Ramos (cell line): ENCODE results near the gene ARHGAP32.

ENCODE experiments used
- in situ Hi-C: fragments of 300-500 bp; cut with MboI; formaldehyde crosslinking; loops from one replicate; pipeline ENCODE4 v1.14.3; 2022; ENCODE audit warnings: low sequenced_read_pairs; ENCODE audit not compliant: unreplicated experiment

ARHGAP32 gene

DNA sequence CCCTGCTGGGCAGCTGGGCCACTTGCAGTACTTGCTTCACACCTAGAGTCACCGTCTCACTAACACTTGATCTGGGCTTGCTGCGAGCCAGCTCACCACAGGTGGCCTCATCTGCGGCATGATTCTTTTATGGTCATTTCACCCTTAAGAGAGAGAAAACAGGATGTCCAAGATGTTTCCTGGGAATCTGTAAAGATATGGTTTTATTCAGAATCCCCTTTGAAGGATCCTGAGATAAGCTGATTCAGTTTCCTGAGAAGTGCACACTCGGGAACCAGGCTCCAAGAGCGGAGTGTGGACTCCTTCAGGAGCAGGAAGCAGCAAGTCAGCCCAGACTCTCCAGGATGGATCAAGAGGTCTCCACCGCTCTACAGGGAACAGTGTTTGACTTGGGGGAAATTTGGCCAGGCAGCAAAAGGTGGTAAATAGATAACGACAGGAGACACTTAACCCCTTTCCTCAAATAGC, 227.6 kb downstream of the ARHGAP32 start:
- in situ Hi-C loops, result no loop called here

DNA sequence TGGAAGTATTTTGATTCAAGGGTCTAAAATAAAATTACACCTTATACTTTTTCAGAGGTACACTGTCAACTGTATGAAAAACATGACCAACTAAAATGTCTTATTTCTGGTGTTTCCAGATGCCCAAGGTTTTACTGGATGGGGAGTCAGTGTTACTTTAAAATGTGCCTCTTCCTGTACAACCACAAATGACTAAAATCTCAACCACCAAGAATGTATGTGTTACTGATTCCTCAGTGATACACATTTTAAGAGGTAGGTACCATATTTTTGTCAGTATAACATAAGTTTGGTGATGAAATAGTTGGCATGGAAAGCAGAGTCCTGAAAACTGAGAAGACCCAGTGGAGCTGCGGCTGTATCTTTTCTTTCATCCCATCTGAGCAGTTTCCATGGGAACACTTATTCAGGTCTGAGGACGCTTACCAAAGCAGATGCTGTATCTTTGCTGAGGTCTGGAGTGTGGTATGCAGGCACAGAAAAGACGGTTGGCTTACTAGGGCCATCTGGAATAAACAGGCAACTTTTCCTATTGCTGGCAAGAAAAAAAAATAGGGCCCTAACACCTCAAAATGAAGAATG, 228.3 kb downstream of the ARHGAP32 start:
- in situ Hi-C loops, result no loop called here

DNA sequence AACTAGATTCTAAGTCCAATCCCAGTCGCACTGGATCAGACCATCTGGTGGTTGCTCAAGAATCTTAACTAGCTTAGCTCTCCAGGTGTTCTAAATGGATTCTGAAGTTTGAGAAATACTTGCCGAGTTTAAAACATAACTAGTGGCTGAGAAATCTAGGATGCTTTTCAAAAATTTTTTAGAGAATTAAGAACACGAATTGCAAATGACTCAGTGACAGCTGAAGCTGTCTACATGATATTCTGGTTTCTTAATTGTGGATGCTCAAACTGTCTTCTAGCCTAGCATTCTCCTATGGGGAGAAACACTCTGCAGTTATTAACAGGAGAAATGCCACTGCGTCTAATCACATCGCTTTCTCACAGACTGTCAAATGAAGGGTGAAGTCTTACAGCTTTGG, 229.2 kb downstream of the ARHGAP32 start:
- in situ Hi-C loops, result no loop called here

DNA sequence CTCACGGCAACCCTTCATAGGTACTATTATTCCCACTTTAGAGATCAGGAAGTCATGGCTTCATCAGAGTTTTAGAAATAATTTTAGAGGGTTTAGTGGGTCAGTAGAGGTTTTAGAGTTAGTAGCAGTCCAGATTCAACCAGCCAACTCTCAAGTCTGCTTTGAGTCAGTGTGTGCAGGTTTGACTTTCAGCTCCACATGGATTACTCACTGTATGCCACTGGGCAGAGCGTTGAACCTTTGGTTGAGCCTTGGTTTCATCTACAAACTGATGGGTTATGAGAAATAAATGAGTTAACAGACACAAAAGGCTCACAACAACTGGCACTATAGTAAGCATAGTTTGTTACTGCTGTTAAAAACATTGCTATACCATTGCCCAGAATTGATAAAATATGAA, 230.5 kb downstream of the ARHGAP32 start:
- in situ Hi-C loops, result no loop called here

DNA sequence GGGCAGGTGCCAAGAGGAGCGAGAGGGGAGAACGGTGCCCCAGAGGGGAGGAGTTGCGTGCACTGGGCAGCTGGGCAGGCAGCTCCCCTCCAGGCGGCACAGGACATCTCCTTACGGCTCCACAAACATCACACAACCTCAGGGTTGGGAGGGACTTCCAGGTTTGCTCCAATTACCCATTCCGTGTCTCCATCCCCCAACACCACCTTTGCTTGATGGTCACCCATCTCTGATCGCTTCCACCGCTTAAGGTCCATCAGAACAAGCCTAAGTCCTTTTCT, 235.0 kb downstream of the ARHGAP32 start:
- in situ Hi-C loops, result no loop called here

DNA sequence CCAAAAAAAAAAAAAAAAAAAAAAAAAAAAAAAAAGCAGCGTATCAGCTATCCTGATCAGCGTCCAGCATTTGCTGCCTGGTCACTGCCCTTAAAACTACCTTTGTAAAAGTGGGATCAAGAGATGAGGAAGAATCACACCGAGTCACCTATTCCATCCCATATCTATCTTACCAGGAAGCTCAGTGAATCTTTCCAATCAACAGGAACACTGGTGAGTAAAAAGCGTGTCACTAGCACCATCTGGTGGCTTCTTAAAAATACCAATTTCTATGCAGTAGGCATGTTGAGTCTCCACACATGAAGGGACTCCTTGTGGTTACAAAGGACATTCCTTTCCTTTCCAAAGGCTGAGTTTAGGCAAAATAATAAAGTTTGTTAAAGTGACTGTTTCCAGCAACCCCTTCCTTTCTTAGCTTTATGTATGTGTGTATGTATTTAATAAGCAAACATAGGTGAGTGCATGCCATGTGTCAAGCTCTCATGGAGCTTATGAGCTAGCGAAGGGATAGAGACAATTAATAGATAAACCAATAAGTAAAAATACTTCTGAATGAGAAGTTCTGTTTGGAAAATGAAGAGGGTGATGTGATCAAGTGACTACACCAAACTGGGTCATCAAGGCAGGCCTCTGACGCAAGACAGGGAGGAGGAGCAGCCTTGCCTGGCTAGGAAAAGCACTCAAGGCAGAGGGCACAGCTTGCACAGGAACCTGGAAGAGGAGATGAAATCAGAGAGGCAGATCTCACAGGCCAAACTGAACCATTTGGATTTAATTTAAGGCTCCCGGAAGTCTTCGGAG, 235.5 kb downstream of the ARHGAP32 start:
- in situ Hi-C loops, result no loop called here

DNA sequence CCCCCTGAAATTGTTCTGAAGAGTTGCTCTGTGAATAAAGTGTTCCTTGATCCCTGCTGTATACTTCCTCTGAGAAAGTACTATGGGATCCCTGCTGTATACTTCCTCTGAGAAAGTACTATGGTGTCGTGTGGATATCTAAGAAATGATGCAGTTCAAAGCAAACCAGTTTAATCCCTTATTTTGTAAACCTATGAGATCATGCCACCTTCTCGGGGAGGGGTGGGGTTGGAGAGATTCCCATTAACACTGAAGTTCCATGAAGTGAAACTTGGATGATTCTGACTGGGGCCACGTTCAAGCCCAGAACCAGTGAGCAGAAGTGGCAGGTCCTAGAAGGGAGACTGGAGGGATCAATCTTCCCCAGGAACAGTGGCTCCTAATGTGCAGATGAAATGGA, 236.5 kb downstream of the ARHGAP32 start:
- in situ Hi-C loops, result no loop called here

DNA sequence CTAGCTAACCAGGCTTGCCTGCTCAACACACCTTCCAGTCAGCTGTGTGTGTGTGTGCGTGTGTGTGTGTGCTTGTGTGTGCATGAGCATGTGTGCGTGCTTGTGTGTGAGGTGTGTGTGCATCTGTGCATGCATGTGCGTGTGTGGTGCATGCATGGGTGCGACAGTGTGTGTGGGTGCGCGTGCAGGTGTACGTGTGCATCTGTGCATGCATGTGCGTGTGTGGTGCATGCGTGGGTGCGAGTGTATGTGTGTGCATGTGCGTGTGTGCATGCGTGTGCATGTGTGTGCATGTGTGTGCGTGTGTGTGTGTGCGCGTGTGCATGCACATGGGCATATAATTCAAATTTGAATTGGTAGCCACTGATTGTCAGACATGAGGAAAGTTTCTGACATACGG, 239.0 kb downstream of the ARHGAP32 start:
- in situ Hi-C loops, result loop anchor here (5.0 kb wide), 1 partner anchor 71 kb away; no protein-coding TSS in a partner anchor

DNA sequence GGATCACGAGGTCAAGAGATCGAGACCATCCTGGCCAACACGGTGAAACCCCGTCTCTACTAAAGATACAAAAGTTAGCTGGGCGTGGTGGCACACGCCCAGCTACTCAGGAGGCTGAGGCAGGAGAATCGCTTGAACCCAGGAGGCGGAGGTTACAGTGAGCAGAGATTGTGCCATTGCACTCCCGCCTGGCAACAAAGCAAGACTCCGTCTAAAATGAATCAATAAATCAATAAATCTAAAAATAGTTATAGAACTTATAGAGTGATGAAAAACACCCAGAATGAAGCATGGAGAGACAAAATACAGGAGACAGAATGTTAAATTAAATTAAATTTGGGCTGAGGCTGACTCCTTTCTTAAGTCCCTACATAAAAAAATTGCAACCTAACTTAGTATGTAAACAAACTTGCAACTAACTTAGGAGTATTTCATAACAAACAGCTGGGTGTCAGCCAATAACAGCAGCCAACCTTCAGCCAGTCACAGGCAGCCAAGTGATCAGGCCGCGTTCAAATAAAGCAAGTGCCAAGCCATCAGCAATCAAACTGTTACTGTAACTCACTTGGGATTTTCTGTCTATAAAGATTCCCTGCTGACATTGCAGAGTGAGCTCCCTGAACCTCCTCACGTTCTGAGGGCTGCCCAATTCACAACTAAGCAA, 242.2 kb downstream of the ARHGAP32 start:
- in situ Hi-C loops, result loop anchor here (5.0 kb wide), 1 partner anchor 68 kb away; no protein-coding TSS in a partner anchor

DNA sequence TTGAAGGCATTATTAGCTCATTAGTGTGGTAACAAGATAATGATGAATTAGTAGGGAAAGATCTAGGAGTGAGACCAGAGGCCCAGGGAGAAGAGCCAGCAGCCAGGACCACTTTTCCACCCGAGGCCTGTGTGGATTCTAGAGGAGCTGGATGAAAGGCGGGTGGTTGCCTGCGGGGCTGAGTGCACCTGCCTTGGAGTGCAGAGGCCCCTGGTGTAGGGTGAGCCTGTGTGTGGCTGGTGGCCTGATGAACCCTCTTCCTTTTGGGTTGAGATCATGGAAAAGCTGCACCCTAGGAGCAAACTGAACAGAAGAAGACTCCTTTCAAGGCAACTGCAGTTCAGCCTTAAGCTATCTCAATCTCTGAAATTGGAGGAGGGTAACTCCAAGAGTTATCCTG, 243.5 kb downstream of the ARHGAP32 start:
- in situ Hi-C loops, result no loop called here

DNA sequence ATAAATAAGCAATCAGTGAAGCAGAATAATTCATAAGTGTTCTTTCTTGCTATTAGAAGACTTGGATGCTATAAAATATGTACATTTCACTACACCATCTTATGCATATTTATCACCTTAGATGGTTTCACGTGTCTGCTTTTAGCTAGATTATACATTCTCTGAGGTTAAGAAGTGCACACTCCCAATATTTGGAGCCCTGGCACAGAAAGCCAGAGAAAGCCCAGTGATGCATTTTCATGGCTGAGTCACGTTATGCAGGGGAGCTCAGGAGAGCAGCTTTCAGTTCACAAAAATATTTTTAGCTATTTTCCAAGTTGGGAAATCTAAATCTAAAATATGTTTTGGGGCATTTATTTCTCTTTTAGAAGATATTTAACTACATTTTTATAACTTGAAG, 244.4 kb downstream of the ARHGAP32 start:
- in situ Hi-C loops, result no loop called here

DNA sequence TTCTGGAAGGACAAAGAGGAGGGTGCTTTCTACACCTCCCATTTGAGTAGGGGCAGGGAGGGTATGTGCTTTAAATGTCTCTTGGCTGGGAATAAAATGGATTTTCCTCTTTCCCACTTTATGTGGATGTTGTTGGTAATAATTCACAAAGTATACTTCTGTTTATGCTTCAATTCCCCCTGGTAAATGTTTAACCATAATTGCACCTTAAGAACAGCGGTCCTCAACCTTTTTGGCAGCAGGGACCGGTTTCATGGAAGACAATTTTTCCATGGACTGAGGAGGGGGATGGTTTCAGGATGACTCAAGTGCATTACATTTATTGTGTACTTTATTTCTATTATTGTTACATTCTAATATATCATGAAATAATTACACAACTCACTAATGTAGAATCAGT, 245.5 kb downstream of the ARHGAP32 start:
- in situ Hi-C loops, result no loop called here

DNA sequence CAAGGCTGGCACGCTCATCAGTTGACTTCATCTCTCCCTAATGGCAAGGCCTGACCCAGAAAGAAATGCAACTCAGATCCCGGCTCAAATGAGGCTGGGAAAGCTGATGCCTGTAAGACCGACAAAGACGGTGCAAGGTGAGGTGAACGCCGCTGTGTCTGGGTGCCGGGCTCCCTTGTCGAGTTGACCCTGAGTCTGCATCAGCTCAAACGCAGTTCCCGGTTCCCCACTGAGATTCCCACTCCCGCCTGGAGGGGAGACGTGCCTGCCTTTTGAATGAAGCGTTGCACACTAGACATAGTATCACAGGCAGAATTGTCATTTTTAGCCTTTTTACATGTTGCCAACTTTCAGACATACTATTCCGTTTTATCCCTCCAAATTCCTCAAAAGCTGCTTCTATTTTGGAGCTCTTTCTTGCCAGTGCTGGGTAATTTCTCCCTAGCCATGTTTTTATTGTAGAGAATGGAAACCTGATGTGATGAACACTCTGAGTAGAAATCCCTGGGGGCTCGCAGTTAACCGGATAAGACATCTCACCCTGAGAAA, 248.6 kb downstream of the ARHGAP32 start:
- in situ Hi-C loops, result no loop called here

DNA sequence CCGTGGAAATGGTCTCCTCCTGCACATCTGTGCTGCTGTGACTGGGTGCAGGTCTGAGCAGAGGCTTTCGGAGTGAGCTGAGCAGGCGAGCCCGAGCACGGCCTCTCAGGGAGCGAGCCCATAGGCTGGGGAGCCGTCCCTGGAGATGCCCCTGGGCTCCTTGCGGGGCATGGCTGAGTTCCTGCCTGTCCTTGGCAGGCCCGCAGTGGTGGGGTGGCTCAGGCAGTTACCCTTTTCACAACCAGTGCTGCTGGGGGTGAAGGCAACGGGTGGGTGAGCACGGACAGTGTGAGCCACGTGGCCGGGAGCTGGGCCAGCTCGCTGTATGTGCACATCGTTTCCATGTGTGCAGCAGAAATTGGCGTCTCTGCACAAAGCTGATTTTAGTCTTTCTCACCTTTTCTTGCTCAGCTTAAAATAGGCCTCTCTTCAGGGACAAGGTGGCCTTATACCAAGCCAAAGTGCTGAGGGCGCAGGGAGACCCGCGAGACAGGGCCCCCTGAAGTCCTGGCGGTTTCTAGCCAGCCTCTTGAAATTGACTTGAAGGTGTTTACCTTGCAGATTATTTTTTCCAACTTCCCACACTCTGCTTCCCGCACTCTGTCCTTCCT, 249.2 kb downstream of the ARHGAP32 start, which contains the start of gene TP53AIP1:
TP53AIP1 (minus strand) TSS at position 55 of the 611 bp plus-strand sequence. CDS start 5,053 bp downstream, outside the sequence.
- in situ Hi-C loops, result no loop called here

DNA sequence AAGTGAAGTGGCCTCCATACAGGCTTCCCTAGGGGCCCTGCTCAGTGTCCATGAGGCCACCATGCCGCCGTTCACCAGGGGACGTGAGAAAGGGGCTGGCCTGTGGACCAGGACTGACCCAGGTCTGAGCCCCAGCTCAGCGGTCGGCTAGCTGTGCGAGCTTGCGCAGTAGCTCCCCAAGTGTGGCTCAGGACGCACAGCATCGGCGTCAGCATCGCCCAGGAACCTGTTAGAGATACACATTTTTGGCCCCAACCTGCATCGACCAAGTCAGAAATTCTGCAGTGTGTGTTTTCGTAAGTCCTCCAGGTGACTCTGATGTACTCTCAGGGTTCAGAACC, 249.9 kb downstream of the ARHGAP32 start:
- in situ Hi-C loops, result no loop called here

DNA sequence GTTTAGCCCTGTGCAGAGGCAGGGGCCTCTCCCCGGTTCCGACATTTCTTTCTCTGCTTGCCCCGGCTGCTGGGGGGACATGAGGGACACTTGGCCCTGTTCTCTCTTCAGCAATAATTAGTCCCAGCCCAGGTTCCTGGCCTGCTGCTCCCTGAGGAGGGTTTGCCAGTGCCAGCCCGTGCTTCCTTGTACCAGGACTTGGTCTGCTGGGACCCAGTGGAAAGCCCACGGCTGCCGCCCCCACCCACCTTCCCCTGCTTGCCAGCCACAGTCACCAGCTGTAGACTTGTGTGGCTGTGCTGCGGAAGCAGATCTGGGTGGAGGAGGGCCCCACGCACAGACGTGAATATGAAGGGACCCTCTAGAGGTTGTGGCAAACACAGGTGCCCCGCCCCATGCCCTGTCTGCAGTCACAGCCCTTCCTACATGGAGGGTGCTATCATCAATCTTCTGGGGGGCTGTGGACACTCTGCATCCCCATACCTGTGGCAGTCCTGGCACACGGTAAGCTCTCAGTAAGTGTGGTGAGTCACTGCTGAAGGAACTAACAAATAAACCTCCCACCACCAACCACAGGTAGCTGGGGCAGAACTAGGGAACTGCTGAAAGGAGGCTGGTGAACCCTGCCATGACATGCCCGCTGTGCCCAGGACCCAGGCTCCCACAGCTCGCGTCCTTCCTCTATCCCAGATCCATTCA, 250.4 kb downstream of the ARHGAP32 start:
- in situ Hi-C loops, result no loop called here

DNA sequence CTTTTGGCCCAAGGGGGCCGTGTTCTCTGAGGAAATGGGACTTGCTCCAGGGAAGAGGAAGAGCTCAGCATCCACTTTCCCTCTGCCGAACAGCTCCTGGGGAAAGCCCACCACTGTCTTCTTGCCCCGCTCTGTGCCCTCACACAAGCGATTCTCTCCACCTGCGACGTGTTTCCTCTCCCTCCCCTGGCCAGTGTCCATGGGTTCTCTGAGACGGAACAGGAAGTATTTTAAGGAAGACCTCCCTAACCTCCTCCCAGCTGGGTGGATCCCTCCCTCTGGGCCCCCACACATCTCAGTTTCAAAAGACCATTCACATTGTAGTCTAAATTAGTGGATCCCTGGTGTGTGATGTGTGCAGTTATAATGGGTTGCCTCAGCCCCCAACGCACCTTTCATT, 251.0 kb downstream of the ARHGAP32 start:
- in situ Hi-C loops, result no loop called here

DNA sequence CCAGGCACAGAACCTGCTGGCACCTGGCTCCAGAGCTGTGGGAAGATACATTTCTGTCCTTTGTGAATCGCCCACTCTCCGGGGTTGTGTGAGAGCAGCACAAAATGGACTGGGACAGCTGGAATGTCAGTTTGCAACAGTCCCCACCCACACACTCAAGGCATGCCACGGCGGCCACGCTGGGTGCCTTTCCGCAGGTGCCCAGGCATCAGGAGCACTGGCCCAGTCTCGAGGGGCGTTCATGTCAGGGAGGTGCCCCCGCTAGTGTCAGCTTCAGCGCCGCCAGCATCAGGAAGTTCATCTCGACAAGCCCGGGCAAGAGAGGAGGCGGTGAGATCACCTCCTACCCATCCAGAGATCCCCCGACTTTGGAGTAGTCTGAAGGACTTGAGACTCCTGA, 251.5 kb downstream of the ARHGAP32 start:
- in situ Hi-C loops, result no loop called here

DNA sequence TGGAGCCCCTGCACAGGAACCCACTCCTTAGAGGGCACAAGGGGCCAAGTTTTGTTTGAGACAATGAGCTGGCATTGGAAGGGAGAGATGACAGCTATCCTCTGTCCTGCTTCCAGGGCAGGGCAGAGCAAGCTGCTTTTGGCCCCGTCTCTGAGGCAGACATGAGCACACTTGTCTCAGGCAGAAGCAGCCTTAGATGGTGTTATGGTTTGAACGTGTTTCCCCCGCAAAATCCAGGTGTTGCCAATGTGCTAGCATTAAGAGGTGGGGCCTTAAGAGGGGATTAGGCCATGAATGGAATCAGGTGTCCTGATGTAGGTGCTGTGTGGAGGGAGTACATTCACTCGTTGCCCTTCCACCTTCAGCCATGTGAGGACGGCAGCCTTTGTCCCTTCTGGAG, 252.0 kb downstream of the ARHGAP32 start:
- in situ Hi-C loops, result no loop called here

DNA sequence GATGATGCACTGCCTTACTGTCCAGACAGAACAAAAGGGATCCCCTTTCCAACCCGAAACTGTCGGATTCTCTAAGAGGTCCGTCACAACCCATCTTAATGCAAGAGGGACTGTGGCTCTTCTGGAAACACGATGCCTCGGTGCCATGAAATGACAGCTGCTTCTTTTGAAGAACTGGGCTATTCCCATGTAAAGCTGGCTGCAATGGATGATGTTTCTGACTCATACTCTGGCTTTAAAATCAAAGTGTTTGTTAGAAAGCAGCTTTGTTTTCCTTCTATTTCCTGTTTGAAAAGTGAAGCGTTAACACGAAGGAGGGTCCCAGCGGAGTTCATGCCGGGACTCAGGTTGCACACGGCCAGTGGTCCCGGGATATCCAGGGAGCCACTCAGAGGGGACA, 252.5 kb downstream of the ARHGAP32 start:
- in situ Hi-C loops, result no loop called here
